Muscle of leg (tissue), 11 donors: ENCODE results near the gene ARFGEF3. TPM values are rescaled to one million over a fixed set of nuclear protein-coding genes. Genes with fewer than 3 reads are reported as not detected.

ENCODE experiments used
- DNase-seq: peaks from one replicate; pipeline ENCODE4 v3.0.0; 2013
- H3K27ac ChIP-seq: one replicate; pipeline ENCODE4 v1.5.1; 2013; ENCODE audit warnings: mild to moderate bottlenecking, low read length, control low read depth
- H3K27me3 ChIP-seq: one replicate; pipeline ENCODE4 v1.6.1; 2013; ENCODE audit warnings: low read length; ENCODE audit not compliant: control insufficient read depth, insufficient read depth
- H3K36me3 ChIP-seq: one replicate; pipeline ENCODE4 v1.6.1; 2013; ENCODE audit warnings: low read length; ENCODE audit not compliant: control insufficient read depth, insufficient read depth
- H3K4me1 ChIP-seq: one replicate; pipeline ENCODE4 v1.6.1; 2013; ENCODE audit warnings: low read length; ENCODE audit not compliant: control insufficient read depth, insufficient read depth
- H3K4me3 ChIP-seq: one replicate; pipeline ENCODE4 v1.5.1; 2013; ENCODE audit warnings: low read length, control low read depth
- H3K9me3 ChIP-seq: replicated peaks from 2 replicates; pipeline ENCODE4 v1.6.1; 2013; ENCODE audit warnings: low read depth, low read length; ENCODE audit not compliant: control insufficient read depth
- WGBS: methylation state at CpG from one replicate; pipeline ENCODE4 v1.1.5; 2013; ENCODE audit warnings: missing lambda C conversion rate; ENCODE audit not compliant: insufficient coverage; 5-methylcytosine and 5-hydroxymethylcytosine counted together
- polyA plus RNA-seq, 8 donors: library from polyadenylated mRNA; unstranded; fragments of 120-200 nt; gene quantifications; one replicate each; pipeline versions ENCODE4 v1.2.1 to v1.2.3, GENCODE V29; 2013; ENCODE audit warnings: inconsistent platforms in 1 of 8, low replicate concordance in 1 of 8; ENCODE audit not compliant: insufficient read length in 8 of 8, insufficient read depth in 1 of 8
- total RNA-seq: library from RNA; stranded (reverse); fragments of 120-200 nt; gene quantifications from one replicate; pipeline ENCODE4 v1.2.4, GENCODE V29; 2013

The ARFGEF3 gene
- total and polyA plus RNA-seq, 9 donors: 0.21 to 1.6 (median 0.81) TPM

DNA sequence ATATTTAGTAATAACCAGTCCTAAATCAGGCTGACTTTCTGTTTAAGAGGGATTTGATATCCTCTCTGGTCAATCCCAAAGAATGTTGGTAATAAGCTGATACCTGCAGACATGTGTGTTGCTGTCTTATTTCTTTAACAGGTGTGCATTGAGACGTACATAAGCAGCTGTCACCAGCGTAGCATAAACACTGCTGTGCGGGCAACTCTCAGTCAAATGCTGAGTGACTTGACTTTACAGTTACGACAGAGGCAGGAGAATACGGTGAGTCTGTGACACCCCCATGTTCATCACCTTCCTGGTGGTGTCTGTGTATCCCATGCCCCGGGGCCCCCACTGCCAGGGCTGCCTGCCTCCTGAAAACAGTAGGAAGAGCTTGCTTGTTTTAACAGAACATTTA, 76.6 kb downstream of the ARFGEF3 start:
- WGBS: 50% methylated on average over 4 of the region's 6 CpGs
- H3K4me1 ChIP-seq: no peaks in the 10 kb centered on the region
- no peak for DNase-seq
- no peak overlapping the region for H3K4me3 ChIP-seq
- no peaks in the 10 kb centered on the region for H3K27me3 ChIP-seq
- no peak overlapping the region for H3K27ac ChIP-seq
- H3K36me3 ChIP-seq: no peaks in the 10 kb centered on the region
- no peaks in the 10 kb centered on the region for H3K9me3 ChIP-seq

DNA sequence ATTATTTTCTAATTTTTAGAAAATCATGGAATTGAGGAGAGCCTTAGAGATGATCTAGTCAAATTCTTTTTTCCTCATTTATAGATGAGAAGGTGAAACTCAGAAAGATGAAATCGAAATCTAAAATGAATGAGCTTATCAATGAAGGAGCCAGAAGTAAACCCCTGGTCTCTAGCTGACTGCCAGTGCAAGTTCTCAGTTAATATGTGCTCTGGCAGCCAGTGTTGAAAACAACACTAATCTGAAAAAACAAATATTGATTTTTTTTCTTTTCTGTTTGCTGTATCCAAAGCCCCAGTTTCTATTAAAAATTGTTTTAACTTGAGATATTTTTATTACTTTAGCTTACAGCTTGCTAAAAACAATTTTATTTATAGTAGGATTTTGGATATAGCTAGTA, 78.0 kb downstream of the ARFGEF3 start:
- no peaks in the 10 kb centered on the region for H3K9me3 ChIP-seq
- H3K4me1 ChIP-seq: no peaks in the 10 kb centered on the region
- H3K4me3 ChIP-seq: no peak overlapping the region
- no peak overlapping the region for H3K27ac ChIP-seq
- no peaks in the 10 kb centered on the region for H3K27me3 ChIP-seq
- H3K36me3 ChIP-seq: no peaks in the 10 kb centered on the region
- WGBS: 100% methylated on average over 1 of the region's 1 CpG
- DNase-seq: no peak

DNA sequence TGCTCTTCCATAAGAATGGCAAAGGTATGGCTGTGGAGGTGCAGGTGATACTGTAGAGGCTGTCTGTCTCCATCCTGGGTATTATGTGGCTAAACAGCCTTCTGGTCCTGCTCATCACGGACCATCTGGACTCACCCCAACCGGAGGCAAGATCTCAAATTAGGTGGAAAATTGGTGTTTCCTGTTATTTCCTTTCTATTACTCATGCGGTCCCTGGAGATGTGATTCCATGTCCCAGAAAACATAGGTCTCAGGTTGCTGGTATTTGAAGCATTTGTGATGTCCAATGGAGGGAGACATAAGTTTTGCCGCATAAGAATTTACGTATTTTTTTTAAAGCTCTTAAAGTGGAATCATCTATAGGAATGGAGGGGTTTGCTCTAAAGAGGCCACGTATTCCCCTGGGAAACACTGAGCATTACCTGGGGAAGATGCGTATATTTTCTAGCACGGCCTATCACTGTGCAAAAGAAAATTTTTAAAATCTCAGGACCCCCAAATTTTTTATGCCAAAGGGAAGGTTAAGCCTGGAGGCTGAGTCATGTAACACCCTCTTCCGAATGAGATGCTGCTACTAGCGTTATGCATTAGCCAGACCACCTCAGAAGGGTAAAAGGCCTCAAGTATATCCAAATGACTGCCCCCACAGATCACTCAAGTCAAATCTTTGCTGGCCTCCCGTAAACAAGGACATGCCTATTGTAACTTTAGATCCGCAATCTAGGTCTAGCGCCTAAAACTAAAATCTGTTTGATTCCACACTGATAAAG, 78.9 kb downstream of the ARFGEF3 start:
- no peaks in the 10 kb centered on the region for H3K9me3 ChIP-seq
- H3K27me3 ChIP-seq: no peaks in the 10 kb centered on the region
- H3K4me1 ChIP-seq: no peaks in the 10 kb centered on the region
- H3K36me3 ChIP-seq: no peaks in the 10 kb centered on the region
- peak; percentile 22 for DNase-seq
- WGBS: 52% methylated on average over 7 of the region's 13 CpGs
- H3K27ac ChIP-seq: no peak overlapping the region
- no peak overlapping the region for H3K4me3 ChIP-seq

DNA sequence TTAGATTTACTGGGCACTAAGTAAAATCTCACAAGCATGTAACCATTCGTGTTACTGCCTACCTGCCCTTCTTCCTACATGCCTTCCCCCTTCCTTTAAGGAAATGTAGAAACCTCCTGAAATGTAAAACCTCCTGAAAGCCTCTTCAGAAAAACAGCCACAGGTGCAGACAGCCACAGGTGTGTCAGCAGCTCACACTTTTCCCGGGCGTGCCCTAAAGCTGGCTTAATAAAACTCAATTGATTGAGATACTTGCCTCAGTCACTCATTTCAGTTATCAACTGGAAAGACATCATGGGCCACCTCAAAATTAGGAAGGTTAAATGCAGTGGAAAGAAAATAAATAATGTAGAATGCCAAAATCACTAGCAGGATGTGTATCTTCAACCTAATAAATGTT, 79.6 kb downstream of the ARFGEF3 start:
- H3K4me3 ChIP-seq: no peak overlapping the region
- H3K4me1 ChIP-seq: no peaks in the 10 kb centered on the region
- no peak for DNase-seq
- WGBS: 80% methylated on average over 2 of the region's 3 CpGs
- no peaks in the 10 kb centered on the region for H3K27me3 ChIP-seq
- H3K36me3 ChIP-seq: no peaks in the 10 kb centered on the region
- H3K9me3 ChIP-seq: no peaks in the 10 kb centered on the region
- H3K27ac ChIP-seq: no peak overlapping the region

DNA sequence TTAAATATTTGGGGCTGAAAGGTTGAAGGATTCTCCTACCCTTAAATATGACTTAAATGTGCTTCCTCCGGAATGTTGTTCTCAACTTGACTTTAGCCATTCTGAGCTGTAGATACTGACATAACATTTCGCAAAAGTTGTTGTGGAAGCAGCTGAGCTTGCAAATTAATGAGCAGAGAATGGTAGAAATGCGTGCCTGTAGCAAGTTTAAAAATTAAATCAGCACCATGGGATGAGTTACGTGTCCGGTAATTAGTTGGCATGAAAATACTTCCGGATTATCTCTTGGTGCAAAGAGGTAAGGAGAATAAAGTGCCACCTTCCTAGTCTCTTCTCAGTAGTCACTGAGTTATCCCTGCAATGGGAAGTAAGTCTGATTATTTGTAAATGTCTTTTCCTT, 80.2 kb downstream of the ARFGEF3 start:
- H3K27ac ChIP-seq: no peak overlapping the region

DNA sequence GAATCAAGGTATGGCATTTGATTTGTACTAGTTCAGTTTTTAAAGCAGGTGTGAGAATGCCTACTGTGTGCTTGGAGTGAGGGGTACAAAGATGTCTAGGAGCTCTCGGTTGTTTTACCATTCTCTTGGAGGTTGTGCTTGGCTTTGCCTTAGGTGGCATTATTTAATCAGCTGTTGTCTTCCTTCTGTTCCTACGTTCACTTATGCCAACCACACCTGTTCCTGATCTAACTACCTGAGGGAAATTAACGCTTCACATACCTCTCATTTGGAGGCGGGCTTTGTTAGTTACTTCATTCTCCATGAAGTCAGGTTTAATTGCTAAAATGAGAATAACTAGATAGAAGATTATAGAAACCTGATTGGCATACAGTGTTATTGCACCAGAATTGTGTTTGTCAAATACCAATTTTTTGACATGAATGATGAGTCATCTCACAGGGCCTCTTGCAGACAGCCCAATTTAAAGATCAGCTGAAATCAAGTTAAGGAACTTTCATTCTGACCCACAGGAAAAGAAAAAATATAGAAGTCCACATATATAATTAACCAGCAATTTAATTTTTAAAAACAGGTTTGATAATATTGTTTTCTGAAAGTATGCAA, 81.4 kb downstream of the ARFGEF3 start:
- no CpG with 5 or more reads among the region's 4 CpGs for WGBS
- Histone ChIP-seq H3K36me3 (no peaks in the 10 kb centered on the region), H3K27ac (no peak overlapping the region), H3K27me3 (no peaks in the 10 kb centered on the region), H3K4me1 (no peaks in the 10 kb centered on the region), H3K9me3 (no peaks in the 10 kb centered on the region), H3K4me3 (no peak overlapping the region)
- DNase-seq: no peak

More for the DNA sequence above, 80.2 kb downstream of the ARFGEF3 start:
- Histone ChIP-seq H3K4me3 (no peak overlapping the region), H3K27me3 (no peaks in the 10 kb centered on the region), H3K9me3 (no peaks in the 10 kb centered on the region), H3K4me1 (no peaks in the 10 kb centered on the region), H3K36me3 (no peaks in the 10 kb centered on the region)
- DNase-seq: no peak
- WGBS: 93% methylated on average over 2 of the region's 6 CpGs

DNA sequence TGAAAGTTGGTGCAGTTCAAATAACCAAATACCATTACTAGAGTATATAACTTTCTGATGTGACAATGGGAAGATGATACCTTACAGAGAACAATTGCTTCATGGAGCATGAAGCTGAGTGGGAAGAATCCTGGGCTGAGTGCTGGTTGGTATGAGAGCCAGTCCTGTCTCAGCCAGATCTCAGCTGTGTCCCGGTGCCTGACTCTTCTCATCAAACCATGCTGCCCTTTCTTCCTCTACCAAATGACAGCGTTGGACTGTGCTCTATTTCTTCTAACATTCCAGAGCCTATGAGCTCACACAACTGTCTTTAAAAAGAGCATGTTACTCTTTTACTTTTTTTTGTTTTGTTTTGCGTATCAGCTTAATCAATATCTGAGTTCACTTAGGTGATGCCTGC, 84.0 kb downstream of the ARFGEF3 start:
- no peaks in the 10 kb centered on the region for H3K9me3 ChIP-seq
- no peaks in the 10 kb centered on the region for H3K4me1 ChIP-seq
- no peak overlapping the region for H3K4me3 ChIP-seq
- no peaks in the 10 kb centered on the region for H3K27me3 ChIP-seq
- WGBS: 76% methylated on average over 3 of the region's 3 CpGs
- H3K36me3 ChIP-seq: no peaks in the 10 kb centered on the region
- no peak overlapping the region for H3K27ac ChIP-seq
- no peak for DNase-seq

DNA sequence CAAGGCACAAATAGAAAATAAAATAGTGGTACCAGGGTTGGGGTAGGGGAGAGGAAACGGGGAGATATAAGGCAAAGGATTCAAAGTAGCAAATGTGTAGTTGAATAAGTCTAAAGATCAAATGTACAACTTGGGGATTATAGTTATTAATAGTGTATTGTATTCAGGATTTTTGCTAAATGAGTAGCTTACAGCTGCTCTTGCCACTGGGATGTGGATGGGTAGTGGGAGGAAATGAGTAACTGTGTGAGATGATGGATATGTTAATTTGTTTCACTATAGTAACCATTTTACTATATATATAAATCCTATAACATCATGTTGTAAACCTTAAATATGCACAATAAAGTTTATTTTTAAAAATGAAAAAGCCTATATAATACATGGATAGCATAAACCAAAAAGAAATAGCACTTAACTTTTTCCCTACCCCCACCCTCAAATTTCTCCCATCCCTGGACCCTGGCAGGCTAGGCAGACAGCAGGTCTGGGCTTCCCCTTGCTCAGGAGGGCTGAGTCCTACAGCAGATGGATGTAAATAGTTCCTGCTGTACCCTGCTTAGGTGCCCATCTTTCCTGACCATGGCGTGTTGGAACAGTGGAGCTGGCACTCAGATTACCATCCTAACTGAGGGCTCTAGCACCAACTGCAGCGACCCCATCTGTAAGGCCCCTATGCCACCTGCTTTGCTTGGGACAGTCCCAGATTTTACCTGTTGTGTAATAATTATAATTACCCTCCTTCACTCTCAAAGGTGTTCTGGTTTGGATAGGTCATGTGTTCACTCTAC, 85.1 kb downstream of the ARFGEF3 start:
- no peaks in the 10 kb centered on the region for H3K9me3 ChIP-seq
- H3K4me3 ChIP-seq: no peak overlapping the region
- no peak overlapping the region for H3K27ac ChIP-seq
- WGBS: 100% methylated on average over 1 of the region's 3 CpGs
- H3K36me3 ChIP-seq: no peaks in the 10 kb centered on the region
- H3K27me3 ChIP-seq: no peaks in the 10 kb centered on the region
- no peak for DNase-seq
- H3K4me1 ChIP-seq: no peaks in the 10 kb centered on the region

DNA sequence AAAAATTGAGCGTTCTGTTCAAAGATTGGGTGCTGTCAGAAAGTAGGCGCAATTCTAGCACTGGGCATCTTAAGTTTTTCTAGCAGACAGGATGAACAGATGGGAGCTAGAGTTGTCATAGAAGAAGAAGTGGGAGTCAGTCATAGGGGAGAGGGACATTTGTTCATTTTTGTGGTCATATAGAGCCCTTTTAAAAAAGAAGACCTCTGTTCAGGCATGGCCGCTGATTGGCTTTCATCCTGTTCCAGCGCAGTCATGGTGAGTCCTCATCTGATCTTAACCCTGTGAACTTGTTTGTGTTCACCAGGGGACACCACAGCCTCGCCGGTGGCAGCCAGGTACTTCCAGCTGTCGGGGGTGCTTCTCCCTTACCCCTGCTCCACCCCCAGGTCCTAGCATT, 86.3 kb downstream of the ARFGEF3 start:
- no peak for DNase-seq
- H3K27me3 ChIP-seq: no peaks in the 10 kb centered on the region
- H3K9me3 ChIP-seq: no peaks in the 10 kb centered on the region
- H3K27ac ChIP-seq: no peak overlapping the region
- no peaks in the 10 kb centered on the region for H3K36me3 ChIP-seq
- no peak overlapping the region for H3K4me3 ChIP-seq
- H3K4me1 ChIP-seq: no peaks in the 10 kb centered on the region
- 76% methylated on average over 6 of the region's 7 CpGs for WGBS

DNA sequence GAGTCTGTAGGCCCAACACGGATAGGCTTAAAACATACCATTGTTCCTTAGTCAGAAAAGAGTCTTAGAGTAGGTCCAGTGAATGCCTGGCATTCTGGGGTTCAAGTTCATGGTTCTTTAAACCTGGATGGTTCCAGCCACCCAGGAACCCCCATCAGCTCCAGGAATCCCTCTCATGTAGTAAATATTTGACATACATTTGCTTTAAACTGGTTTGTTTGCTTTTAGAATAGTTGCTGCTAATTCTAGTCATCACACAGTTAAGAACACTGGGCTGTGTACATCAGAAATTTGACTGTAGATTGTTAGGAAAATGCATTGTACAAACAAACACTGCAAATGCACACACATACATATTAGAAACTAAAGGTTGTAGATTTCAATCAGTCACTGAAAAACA, 87.1 kb downstream of the ARFGEF3 start:
- H3K27ac ChIP-seq: no peak overlapping the region
- no peaks in the 10 kb centered on the region for H3K4me1 ChIP-seq
- WGBS: no CpG with 5 or more reads among the region's 1 CpG
- DNase-seq: no peak
- no peaks in the 10 kb centered on the region for H3K9me3 ChIP-seq
- H3K4me3 ChIP-seq: no peak overlapping the region
- no peaks in the 10 kb centered on the region for H3K36me3 ChIP-seq
- no peaks in the 10 kb centered on the region for H3K27me3 ChIP-seq
